ENCODE data around the gene ARGLU1.

The ARGLU1 gene

GRCh38 chr13:106536244-106537034 lies 31.5 kb downstream of the ARGLU1 start:
- Mint-ChIP-seq H3K27ac (peak overlapping the region; percentile 82), H3K4me1 (peaks cover 12% of the 10 kb centered on the region), H3K9me3 (no peaks in the 10 kb centered on the region), H3K4me3 (peak overlapping the region; percentile 90), H3K36me3 (peaks cover 5% of the 10 kb centered on the region)
- ATAC-seq: peak; percentile 57
- DNase-seq (ENCODE audit: low spot score in 2 of 2): peak; percentile 88 to 91

- Mint-ChIP-seq H3K36me3 (peaks cover 5% of the 10 kb centered on the region), H3K4me1 (peaks cover 12% of the 10 kb centered on the region), H3K4me3 (peak within 1 kb of the TSS; percentile 90), H3K27ac (peak within 1 kb of the TSS; percentile 82), H3K9me3 (no peaks in the 10 kb centered on the region)
- ATAC-seq (peak; percentile 98), DNase-seq (ENCODE audit: low spot score in 2 of 2) (peak; percentile 77 to 90)
These were observed 32.2 kb downstream of the ARGLU1 start, which contains the start of gene EFNB2 for GRCh38 chr13:106535552-106536243. Gene EFNB2, minus strand, starts transcription at chr13:106535662. Its CDS starts 698 bp downstream, at chr13:106534964.

- H3K9me3 Mint-ChIP-seq: no peaks in the 10 kb centered on the region
- H3K36me3 Mint-ChIP-seq: peaks cover 5% of the 10 kb centered on the region
- peak; percentile 17 to 67 for DNase-seq (ENCODE audit: low spot score in 2 of 2)
- no peak overlapping the region for H3K27ac Mint-ChIP-seq
- peaks cover 12% of the 10 kb centered on the region for H3K4me1 Mint-ChIP-seq
- peak; percentile 35 for ATAC-seq
- peak overlapping the region; percentile 90 for H3K4me3 Mint-ChIP-seq
These were observed 33.0 kb downstream of the ARGLU1 start for GRCh38 chr13:106534639-106535551.

- Mint-ChIP-seq H3K4me1 (peaks cover 12% of the 10 kb centered on the region), H3K9me3 (no peaks in the 10 kb centered on the region), H3K36me3 (peaks cover 5% of the 10 kb centered on the region), H3K4me3 (peak overlapping the region; percentile 90), H3K27ac (no peak overlapping the region)
- no peak for ATAC-seq
- peak; percentile 8 to 61 for DNase-seq (ENCODE audit: low spot score in 2 of 2)
These were observed 33.8 kb downstream of the ARGLU1 start for GRCh38 chr13:106533943-106534638.

- ATAC-seq (no peak), DNase-seq (ENCODE audit: low spot score in 2 of 2) (no peak)
- Mint-ChIP-seq H3K4me1 (peaks cover 12% of the 10 kb centered on the region), H3K4me3 (peak overlapping the region; percentile 90), H3K36me3 (peaks cover 5% of the 10 kb centered on the region), H3K27ac (no peak overlapping the region), H3K9me3 (no peaks in the 10 kb centered on the region)
These were observed 34.6 kb downstream of the ARGLU1 start for GRCh38 chr13:106533101-106533942.

- no peak for DNase-seq (ENCODE audit: low spot score in 2 of 2)
- H3K27ac Mint-ChIP-seq: no peak overlapping the region
- peak overlapping the region; percentile 90 for H3K4me3 Mint-ChIP-seq
- peaks cover 12% of the 10 kb centered on the region for H3K4me1 Mint-ChIP-seq
- no peak for ATAC-seq
- peaks cover 5% of the 10 kb centered on the region for H3K36me3 Mint-ChIP-seq
- no peaks in the 10 kb centered on the region for H3K9me3 Mint-ChIP-seq
These were observed 35.6 kb downstream of the ARGLU1 start for GRCh38 chr13:106532111-106532929.

GRCh38 chr13:106530980-106531481 lies 36.9 kb downstream of the ARGLU1 start:
- ATAC-seq: no peak
- Mint-ChIP-seq H3K36me3 (no peaks in the 10 kb centered on the region), H3K27ac (no peak overlapping the region), H3K4me3 (no peak overlapping the region), H3K9me3 (no peaks in the 10 kb centered on the region), H3K4me1 (peaks cover 6% of the 10 kb centered on the region)
- no peak for DNase-seq (ENCODE audit: low spot score in 2 of 2)

GRCh38 chr13:106530171-106530851 lies 37.6 kb downstream of the ARGLU1 start:
- H3K27ac Mint-ChIP-seq: no peak overlapping the region
- peaks cover 6% of the 10 kb centered on the region for H3K4me1 Mint-ChIP-seq
- no peaks in the 10 kb centered on the region for H3K36me3 Mint-ChIP-seq
- no peaks in the 10 kb centered on the region for H3K9me3 Mint-ChIP-seq
- DNase-seq (ENCODE audit: low spot score in 2 of 2) (no peak), ATAC-seq (no peak)
- no peak overlapping the region for H3K4me3 Mint-ChIP-seq

GRCh38 chr13:106529415-106530170 lies 38.3 kb downstream of the ARGLU1 start:
- DNase-seq (ENCODE audit: low spot score in 2 of 2) (no peak), ATAC-seq (no peak)
- no peaks in the 10 kb centered on the region for H3K9me3 Mint-ChIP-seq
- no peak overlapping the region for H3K27ac Mint-ChIP-seq
- no peak overlapping the region for H3K4me3 Mint-ChIP-seq
- H3K36me3 Mint-ChIP-seq: no peaks in the 10 kb centered on the region
- peaks cover 6% of the 10 kb centered on the region for H3K4me1 Mint-ChIP-seq

- Mint-ChIP-seq H3K27ac (no peak overlapping the region), H3K4me1 (peaks cover 6% of the 10 kb centered on the region), H3K36me3 (no peaks in the 10 kb centered on the region), H3K9me3 (no peaks in the 10 kb centered on the region), H3K4me3 (no peak overlapping the region)
- ATAC-seq (no peak), DNase-seq (ENCODE audit: low spot score in 2 of 2) (no peak)
These were observed 39.1 kb downstream of the ARGLU1 start for GRCh38 chr13:106528718-106529414.

GRCh38 chr13:106527826-106528225 lies 40.1 kb downstream of the ARGLU1 start:
- ATAC-seq (no peak), DNase-seq (ENCODE audit: low spot score in 2 of 2) (no peak)
- H3K4me3 Mint-ChIP-seq: no peak overlapping the region
- H3K4me1 Mint-ChIP-seq: peaks cover 4% of the 10 kb centered on the region
- H3K9me3 Mint-ChIP-seq: no peaks in the 10 kb centered on the region
- no peaks in the 10 kb centered on the region for H3K36me3 Mint-ChIP-seq
- no peak overlapping the region for H3K27ac Mint-ChIP-seq

GRCh38 chr13:106527445-106527801 lies 40.5 kb downstream of the ARGLU1 start:
- Mint-ChIP-seq H3K27ac (no peak overlapping the region), H3K4me3 (no peak overlapping the region), H3K4me1 (no peaks in the 10 kb centered on the region), H3K9me3 (no peaks in the 10 kb centered on the region), H3K36me3 (no peaks in the 10 kb centered on the region)
- DNase-seq (ENCODE audit: low spot score in 2 of 2): no peak
- ATAC-seq: no peak

Measured in stimulated activated effector memory CD8-positive, alpha-beta T cell treated with anti-CD3 and anti-CD28 coated beads, Interleukin-12 subunit alpha, Interleukin-12 subunit beta, amount 100 ng/mL, for 72 hours (primary cell).